Glutamatergic neuron (in vitro differentiated cells): ENCODE results near the gene MACROD2. TPM values are rescaled to one million over a fixed set of nuclear protein-coding genes. Genes with fewer than 3 reads are reported as not detected.

Source experiments
- DNase-seq: peaks from one replicate; pipeline ENCODE4 v3.0.0; 2022
- H3K27ac Mint-ChIP-seq: one replicate; pipeline ENCODE4 v1.8.0; 2020; ENCODE audit warnings: mild to moderate bottlenecking, mixed read lengths, inconsistent platforms; ENCODE audit not compliant: unreplicated experiment
- H3K27me3 Mint-ChIP-seq: one replicate; pipeline ENCODE4 v1.8.0; 2020; ENCODE audit warnings: mild to moderate bottlenecking, moderate library complexity, mixed read lengths, inconsistent platforms; ENCODE audit not compliant: unreplicated experiment
- H3K36me3 Mint-ChIP-seq: one replicate; pipeline ENCODE4 v1.8.0; 2020; ENCODE audit warnings: mild to moderate bottlenecking, mixed read lengths, inconsistent platforms; ENCODE audit not compliant: unreplicated experiment
- H3K4me1 Mint-ChIP-seq: one replicate; pipeline ENCODE4 v1.8.0; 2020; ENCODE audit warnings: mild to moderate bottlenecking, low read depth, mixed read lengths, inconsistent platforms; ENCODE audit not compliant: unreplicated experiment
- H3K4me3 Mint-ChIP-seq: one replicate; pipeline ENCODE4 v1.8.0; 2020; ENCODE audit warnings: mild to moderate bottlenecking, mixed read lengths, inconsistent platforms; ENCODE audit not compliant: unreplicated experiment
- H3K9me3 Mint-ChIP-seq: one replicate; pipeline ENCODE4 v1.8.0; 2020; ENCODE audit warnings: mild to moderate bottlenecking, moderate library complexity, mixed read lengths, inconsistent platforms; ENCODE audit not compliant: unreplicated experiment
- total RNA-seq: library from RNA; stranded (reverse); fragmentation: NEBNext Ultra II Directional; extraction: Animal tissue kit (Norgen Biotek cat#: 25700); gene quantifications from one replicate; pipeline ENCODE4 v1.2.1, GENCODE V29; 2021; ENCODE audit not compliant: unreplicated experiment
- TF ChIP-seq, protein P1 (sequence below): fragments of 200-600 bp; sonication (generic); IDR thresholded peaks from one replicate; pipeline ENCODE4 v1.5.0; 2021; ENCODE audit not compliant: partially characterized antibody, unreplicated experiment

MACROD2 gene
- total RNA-seq, 1 donor from 2014 or later, result 8.7 TPM

DNA sequence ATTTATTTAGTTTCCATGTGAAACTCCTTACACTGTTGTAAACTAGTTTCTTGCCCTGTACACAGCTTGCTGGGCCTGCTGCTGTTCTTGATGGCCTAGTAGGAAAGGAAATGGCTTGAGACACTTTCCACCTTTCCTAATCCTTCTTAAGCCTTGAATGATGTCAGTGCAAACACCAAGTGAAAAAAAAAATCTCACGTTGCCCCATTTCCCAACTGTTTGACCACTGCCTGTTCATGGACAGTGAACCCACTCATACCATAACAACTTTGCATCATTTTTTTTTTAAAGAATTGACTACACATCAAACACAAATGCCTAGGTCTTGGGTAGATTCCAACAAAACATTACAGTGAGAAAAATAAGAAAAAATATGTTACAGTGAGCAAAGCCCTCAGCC, 995.7 kb downstream of the MACROD2 start:
- TF ChIP-seq, protein P1, sequence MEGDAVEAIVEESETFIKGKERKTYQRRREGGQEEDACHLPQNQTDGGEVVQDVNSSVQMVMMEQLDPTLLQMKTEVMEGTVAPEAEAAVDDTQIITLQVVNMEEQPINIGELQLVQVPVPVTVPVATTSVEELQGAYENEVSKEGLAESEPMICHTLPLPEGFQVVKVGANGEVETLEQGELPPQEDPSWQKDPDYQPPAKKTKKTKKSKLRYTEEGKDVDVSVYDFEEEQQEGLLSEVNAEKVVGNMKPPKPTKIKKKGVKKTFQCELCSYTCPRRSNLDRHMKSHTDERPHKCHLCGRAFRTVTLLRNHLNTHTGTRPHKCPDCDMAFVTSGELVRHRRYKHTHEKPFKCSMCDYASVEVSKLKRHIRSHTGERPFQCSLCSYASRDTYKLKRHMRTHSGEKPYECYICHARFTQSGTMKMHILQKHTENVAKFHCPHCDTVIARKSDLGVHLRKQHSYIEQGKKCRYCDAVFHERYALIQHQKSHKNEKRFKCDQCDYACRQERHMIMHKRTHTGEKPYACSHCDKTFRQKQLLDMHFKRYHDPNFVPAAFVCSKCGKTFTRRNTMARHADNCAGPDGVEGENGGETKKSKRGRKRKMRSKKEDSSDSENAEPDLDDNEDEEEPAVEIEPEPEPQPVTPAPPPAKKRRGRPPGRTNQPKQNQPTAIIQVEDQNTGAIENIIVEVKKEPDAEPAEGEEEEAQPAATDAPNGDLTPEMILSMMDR, result no peak
- H3K27ac Mint-ChIP-seq, result no peak overlapping the region
- H3K27me3 Mint-ChIP-seq, result no peaks in the 10 kb centered on the region
- DNase-seq, result no peak
- H3K9me3 Mint-ChIP-seq, result peaks cover under 1% of the 10 kb centered on the region
- H3K4me1 Mint-ChIP-seq, result no peaks in the 10 kb centered on the region
- H3K4me3 Mint-ChIP-seq, result no peak overlapping the region
- H3K36me3 Mint-ChIP-seq, result no peaks in the 10 kb centered on the region

DNA sequence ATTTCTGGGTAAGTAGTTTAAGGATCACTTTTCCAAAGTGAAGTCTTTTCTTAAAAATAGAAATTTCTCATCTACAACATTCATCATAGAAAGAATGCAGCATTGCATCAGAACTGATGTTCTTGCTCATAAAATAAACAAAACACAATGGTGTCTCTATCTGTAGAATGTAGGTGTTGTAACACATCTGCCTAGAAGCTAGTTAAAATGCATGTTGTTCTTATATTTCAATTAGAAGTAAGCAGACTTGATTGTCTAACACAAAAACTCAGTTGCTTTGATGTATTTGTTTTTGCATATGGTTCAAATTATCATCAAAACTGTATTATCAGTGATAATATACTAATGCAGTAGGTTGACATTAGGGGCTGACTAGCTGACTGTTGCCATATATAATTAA, 996.8 kb downstream of the MACROD2 start:
- DNase-seq, result no peak
- Mint-ChIP-seq H3K36me3 (no peaks in the 10 kb centered on the region), H3K4me3 (no peak overlapping the region), H3K27me3 (no peaks in the 10 kb centered on the region), H3K27ac (no peak overlapping the region), H3K9me3 (peaks cover 4% of the 10 kb centered on the region), H3K4me1 (no peaks in the 10 kb centered on the region)
- TF ChIP-seq, protein P1, result no peak

DNA sequence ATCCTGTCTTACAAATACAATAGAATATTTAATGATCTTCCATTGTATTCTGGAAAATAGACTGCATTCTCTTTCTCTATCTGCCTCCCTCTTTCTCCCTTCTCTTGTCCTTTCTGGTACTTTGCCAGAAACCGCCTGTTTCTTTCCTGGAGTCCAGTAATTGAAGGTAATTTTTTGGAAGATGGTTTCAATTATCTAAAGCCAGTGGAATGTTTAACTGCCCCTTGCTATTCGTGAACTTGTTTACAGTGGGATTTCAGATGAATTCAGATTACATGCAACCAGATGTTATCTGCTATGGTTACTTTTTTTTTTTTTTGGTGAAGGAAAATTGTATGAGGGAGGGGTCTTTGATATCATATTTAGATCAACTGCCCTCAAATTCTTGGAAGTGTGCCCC, 997.6 kb downstream of the MACROD2 start:
- Mint-ChIP-seq H3K4me1 (no peaks in the 10 kb centered on the region), H3K4me3 (no peak overlapping the region), H3K27ac (no peak overlapping the region), H3K27me3 (no peaks in the 10 kb centered on the region), H3K9me3 (peaks cover 4% of the 10 kb centered on the region), H3K36me3 (no peaks in the 10 kb centered on the region)
- DNase-seq, result no peak
- TF ChIP-seq, protein P1, result no peak

DNA sequence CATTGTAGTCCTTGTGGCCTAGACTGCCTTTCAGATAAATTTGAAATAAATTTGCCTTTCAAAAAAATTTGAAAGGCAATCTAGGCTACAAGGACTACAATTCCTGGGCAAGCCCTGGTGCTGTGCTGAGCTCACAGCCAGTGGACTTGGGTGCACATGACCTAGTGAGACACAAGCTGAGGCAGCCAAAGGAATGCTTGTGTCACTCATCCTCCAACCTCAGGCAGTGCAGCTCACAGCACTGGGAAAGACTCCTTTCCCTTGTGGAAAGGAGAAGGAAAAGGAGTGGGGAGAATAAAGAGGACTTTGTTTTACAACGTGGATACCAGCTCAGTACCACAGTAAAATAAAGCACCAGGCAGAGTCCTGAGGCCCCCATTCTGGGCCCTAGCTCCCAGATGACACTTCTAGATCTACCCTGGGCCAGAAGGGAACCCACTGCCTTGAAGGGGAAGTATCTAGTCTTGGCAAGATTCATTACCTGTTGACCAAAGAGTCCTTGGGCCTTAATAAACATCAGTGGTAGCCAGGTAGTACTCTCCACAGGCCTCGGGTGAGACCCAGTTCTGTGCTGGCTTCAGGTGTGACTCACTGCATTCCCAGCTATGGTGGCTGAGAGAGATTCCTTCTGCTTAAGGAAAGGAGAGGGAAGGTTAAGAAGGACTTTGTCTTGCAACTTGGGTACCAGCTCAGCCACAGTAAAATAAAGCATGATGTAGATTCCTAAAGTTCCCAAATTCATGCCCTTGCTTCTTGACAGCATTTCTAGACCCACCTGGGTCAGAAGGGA, 1001.8 kb downstream of the MACROD2 start:
- Mint-ChIP-seq H3K27ac (no peak overlapping the region), H3K36me3 (peaks cover 8% of the 10 kb centered on the region), H3K9me3 (peaks cover 4% of the 10 kb centered on the region), H3K4me1 (no peaks in the 10 kb centered on the region), H3K4me3 (no peak overlapping the region), H3K27me3 (no peaks in the 10 kb centered on the region)
- DNase-seq, result no peak
- TF ChIP-seq, protein P1, result no peak

DNA sequence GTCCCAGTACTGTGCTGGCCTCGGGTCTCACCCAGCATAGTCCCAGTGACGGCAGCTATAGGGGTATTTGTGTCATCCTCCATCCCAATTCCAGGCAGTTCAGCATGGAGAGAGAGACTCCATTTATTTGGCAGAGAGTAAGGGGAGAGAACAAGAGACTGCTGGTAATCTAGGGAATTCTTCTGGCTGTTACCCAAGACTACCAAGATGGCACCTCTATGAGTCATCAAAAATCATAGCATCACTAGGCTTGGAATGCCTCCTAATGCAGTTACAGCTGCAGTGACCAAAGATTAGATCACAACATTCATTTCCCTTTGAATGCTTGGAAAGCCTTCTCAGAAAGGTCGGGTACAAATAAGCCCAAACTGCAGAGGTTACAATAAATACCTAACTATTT, 1002.5 kb downstream of the MACROD2 start:
- H3K4me3 Mint-ChIP-seq, result no peak overlapping the region
- H3K27me3 Mint-ChIP-seq, result no peaks in the 10 kb centered on the region
- H3K4me1 Mint-ChIP-seq, result no peaks in the 10 kb centered on the region
- peaks cover 4% of the 10 kb centered on the region for H3K9me3 Mint-ChIP-seq
- no peak overlapping the region for H3K27ac Mint-ChIP-seq
- H3K36me3 Mint-ChIP-seq, result peaks cover 8% of the 10 kb centered on the region
- no peak for DNase-seq
- TF ChIP-seq, protein P1, result no peak
